ENCODE data around the gene ZNF687. TPM values are rescaled to one million over a fixed set of nuclear protein-coding genes. Genes with fewer than 3 reads are reported as not detected.
A peak's percentile ranks its signal among the peaks of the same experiment; 100 is the strongest.

Gene ZNF687
- total RNA-seq, 1 experiment from 2014 or later = 26.4 TPM

- CTCF ChIA-PET = interaction anchor here (1.6 to 1.7 kb wide), 2 partner anchors 11 to 60 kb away, joined by 4 read pairs; no protein-coding TSS in a partner anchor
- intact Hi-C loops (cut with micrococcal nuclease; ENCODE audit: unreplicated experiment) = no loop called here
- H3K9me3 ChIP-seq (ENCODE audit: low read depth, low read length, poor library complexity, severe bottlenecking) = no peaks in the 10 kb centered on the region
- H3K4me1 ChIP-seq (ENCODE audit: insufficient read depth, low read length, poor library complexity, severe bottlenecking) = no peaks in the 10 kb centered on the region
- BruUV-seq (replicated peaks) = no TSS peak
- peak; percentile 86 for DNase-seq (ENCODE audit: low spot score)
- H3K27ac ChIP-seq (ENCODE audit: low read depth, low read length, poor library complexity, severe bottlenecking) = peak overlapping the region; percentile 60
- POLR2A ChIA-PET (ENCODE audit: low non-redundant PET) = no interaction called here
- no peak for TF ChIP-seq CTCF (conservative IDR thresholded peaks at IDR 0.05; ENCODE audit: low read depth, low read length)
- no peak for TF ChIP-seq EZH2 (IDR thresholded peaks at IDR 0.05; ENCODE audit: borderline replicate concordance, low read depth, low read length, poor library complexity, severe bottlenecking)
- no peaks in the 10 kb centered on the region for H3K27me3 ChIP-seq (replicated peaks; ENCODE audit: insufficient read depth, low read depth, low read length, poor library complexity)
- no peak overlapping the region for H3K4me3 ChIP-seq (ENCODE audit: low read depth, low read length, poor library complexity, severe bottlenecking)
- H3K36me3 ChIP-seq (ENCODE audit: insufficient read depth, low read length, poor library complexity, severe bottlenecking) = peaks cover 36% of the 10 kb centered on the region
Observed at GRCh38 chr1:151311589-151312331, 29.7 kb downstream of the ZNF687 start.

- ChIA-PET POLR2A (ENCODE audit: low non-redundant PET) (no interaction called here), CTCF (interaction anchor here (1.6 to 1.7 kb wide), 2 partner anchors 12 to 61 kb away, joined by 4 read pairs; no protein-coding TSS in a partner anchor)
- H3K27ac ChIP-seq (ENCODE audit: low read depth, low read length, poor library complexity, severe bottlenecking) = peak overlapping the region; percentile 60
- no peak for DNase-seq (ENCODE audit: low spot score)
- H3K36me3 ChIP-seq (ENCODE audit: insufficient read depth, low read length, poor library complexity, severe bottlenecking) = peaks cover 36% of the 10 kb centered on the region
- no TSS peak for BruUV-seq (replicated peaks)
- H3K9me3 ChIP-seq (ENCODE audit: low read depth, low read length, poor library complexity, severe bottlenecking) = no peaks in the 10 kb centered on the region
- intact Hi-C loops (cut with micrococcal nuclease; ENCODE audit: unreplicated experiment) = no loop called here
- H3K4me1 ChIP-seq (ENCODE audit: insufficient read depth, low read length, poor library complexity, severe bottlenecking) = no peaks in the 10 kb centered on the region
- H3K4me3 ChIP-seq (ENCODE audit: low read depth, low read length, poor library complexity, severe bottlenecking) = no peak overlapping the region
- H3K27me3 ChIP-seq (replicated peaks; ENCODE audit: insufficient read depth, low read depth, low read length, poor library complexity) = no peaks in the 10 kb centered on the region
- TF ChIP-seq CTCF (conservative IDR thresholded peaks at IDR 0.05; ENCODE audit: low read depth, low read length) (no peak), EZH2 (IDR thresholded peaks at IDR 0.05; ENCODE audit: borderline replicate concordance, low read depth, low read length, poor library complexity, severe bottlenecking) (no peak)
Observed at GRCh38 chr1:151312411-151312810, 30.3 kb downstream of the ZNF687 start.

GRCh38 chr1:151312826-151313225 lies 30.7 kb downstream of the ZNF687 start:
- H3K27me3 ChIP-seq (replicated peaks; ENCODE audit: insufficient read depth, low read depth, low read length, poor library complexity) = no peaks in the 10 kb centered on the region
- no peak for DNase-seq (ENCODE audit: low spot score)
- H3K36me3 ChIP-seq (ENCODE audit: insufficient read depth, low read length, poor library complexity, severe bottlenecking) = peaks cover 36% of the 10 kb centered on the region
- H3K27ac ChIP-seq (ENCODE audit: low read depth, low read length, poor library complexity, severe bottlenecking) = no peak overlapping the region
- H3K4me1 ChIP-seq (ENCODE audit: insufficient read depth, low read length, poor library complexity, severe bottlenecking) = no peaks in the 10 kb centered on the region
- CTCF ChIA-PET = no interaction called here
- H3K9me3 ChIP-seq (ENCODE audit: low read depth, low read length, poor library complexity, severe bottlenecking) = no peaks in the 10 kb centered on the region
- POLR2A ChIA-PET (ENCODE audit: low non-redundant PET) = no interaction called here
- no peak overlapping the region for H3K4me3 ChIP-seq (ENCODE audit: low read depth, low read length, poor library complexity, severe bottlenecking)
- BruUV-seq (replicated peaks) = no TSS peak
- intact Hi-C loops (cut with micrococcal nuclease; ENCODE audit: unreplicated experiment) = no loop called here
- no peak for TF ChIP-seq EZH2 (IDR thresholded peaks at IDR 0.05; ENCODE audit: borderline replicate concordance, low read depth, low read length, poor library complexity, severe bottlenecking)

GRCh38 chr1:151313501-151313900 lies 31.4 kb downstream of the ZNF687 start:
- Histone ChIP-seq H3K4me3 (ENCODE audit: low read depth, low read length, poor library complexity, severe bottlenecking) (no peak overlapping the region), H3K27ac (ENCODE audit: low read depth, low read length, poor library complexity, severe bottlenecking) (no peak overlapping the region), H3K9me3 (ENCODE audit: low read depth, low read length, poor library complexity, severe bottlenecking) (no peaks in the 10 kb centered on the region), H3K4me1 (ENCODE audit: insufficient read depth, low read length, poor library complexity, severe bottlenecking) (no peaks in the 10 kb centered on the region), H3K36me3 (ENCODE audit: insufficient read depth, low read length, poor library complexity, severe bottlenecking) (peaks cover 35% of the 10 kb centered on the region), H3K27me3 (replicated peaks; ENCODE audit: insufficient read depth, low read depth, low read length, poor library complexity) (no peaks in the 10 kb centered on the region)
- BruUV-seq (replicated peaks) = no TSS peak
- intact Hi-C loops (cut with micrococcal nuclease; ENCODE audit: unreplicated experiment) = no loop called here
- CTCF ChIA-PET = no interaction called here
- POLR2A ChIA-PET (ENCODE audit: low non-redundant PET) = no interaction called here
- no peak for DNase-seq (ENCODE audit: low spot score)
- TF ChIP-seq CTCF (conservative IDR thresholded peaks at IDR 0.05; ENCODE audit: low read depth, low read length) (no peak), EZH2 (IDR thresholded peaks at IDR 0.05; ENCODE audit: borderline replicate concordance, low read depth, low read length, poor library complexity, severe bottlenecking) (no peak)

Data from A673 (cell line).